NT2/D1 (cell line): Measurements from ENCODE around the gene BBS7.

Experiments
- SUZ12 ChIP-seq: IDR thresholded peaks from 2 replicates; pipeline ENCODE4 v1.6.1; 2011; ENCODE audit not compliant: insufficient read length, insufficient read depth; ENCODE audit errors: extremely low read depth
- YY1 ChIP-seq: IDR thresholded peaks from 2 replicates; pipeline ENCODE4 v1.6.1; 2011; ENCODE audit not compliant: insufficient read length, insufficient read depth

- TF ChIP-seq SUZ12 (no peak), YY1 (no peak)
Observed at GRCh38 chr4:121785479-121785878, 84.8 kb downstream of the BBS7 start.
